Upper lobe of left lung (tissue), 4 donors: ENCODE results near the gene LMOD2.

ENCODE experiments used
- EP300 ChIP-seq, 4 donors: sonication (generic); formaldehyde crosslinking; IDR thresholded peaks; one replicate each; pipeline ENCODE4 v1.5.1; 2017; ENCODE audit warnings: antibody characterized with exemption in 4 of 4, control low read depth in 2 of 4
- POLR2A ChIP-seq, 4 donors: fragments of 450-650 bp; IDR thresholded peaks; one replicate each; pipeline ENCODE4 v1.5.1; 2016 to 2017; ENCODE audit warnings: antibody characterized with exemption in 4 of 4, mild to moderate bottlenecking in 2 of 4
- POLR2AphosphoS5 ChIP-seq, 2 donors: sonication (generic); formaldehyde crosslinking; IDR thresholded peaks; one replicate each; pipeline ENCODE4 v1.5.1; 2017; ENCODE audit warnings: antibody characterized with exemption in 2 of 2
- TF ChIP-seq, protein P1 (sequence below), 6 experiments: fragments of 450-650 bp in 4 of 6; fragments of 200-600 bp in 2 of 6; sonication (generic) in 2 of 6; IDR thresholded peaks; one replicate each; pipeline ENCODE4 v1.5.1; 2016 to 2019; ENCODE audit warnings: antibody characterized with exemption in 6 of 6

DNA sequence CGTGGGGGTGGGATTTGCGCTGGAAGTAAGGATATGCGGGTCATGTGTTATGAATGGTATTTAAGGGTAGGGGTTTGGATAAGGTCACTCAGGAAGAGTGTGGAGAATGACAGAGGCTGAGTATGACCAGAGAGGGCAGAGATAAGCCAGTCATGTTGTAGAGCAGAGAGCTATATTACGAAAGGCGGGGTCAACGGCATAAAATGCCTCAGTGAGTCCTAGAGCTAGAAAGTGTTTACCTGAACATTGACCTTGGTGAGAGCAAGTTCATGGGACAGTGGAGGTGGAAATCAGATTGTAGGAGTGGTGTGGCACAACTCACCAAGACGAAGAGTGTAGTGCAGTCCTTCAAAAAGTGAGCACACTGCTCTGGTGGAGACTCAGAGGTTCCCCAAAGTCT lies 13.8 kb downstream of the LMOD2 start:
- TF ChIP-seq EP300 (IDR thresholded peaks at IDR 0.05) (no peak), POLR2AphosphoS5 (IDR thresholded peaks at IDR 0.05) (no peak), POLR2A (IDR thresholded peaks at IDR 0.05) (no peak)
- TF ChIP-seq, protein P1, sequence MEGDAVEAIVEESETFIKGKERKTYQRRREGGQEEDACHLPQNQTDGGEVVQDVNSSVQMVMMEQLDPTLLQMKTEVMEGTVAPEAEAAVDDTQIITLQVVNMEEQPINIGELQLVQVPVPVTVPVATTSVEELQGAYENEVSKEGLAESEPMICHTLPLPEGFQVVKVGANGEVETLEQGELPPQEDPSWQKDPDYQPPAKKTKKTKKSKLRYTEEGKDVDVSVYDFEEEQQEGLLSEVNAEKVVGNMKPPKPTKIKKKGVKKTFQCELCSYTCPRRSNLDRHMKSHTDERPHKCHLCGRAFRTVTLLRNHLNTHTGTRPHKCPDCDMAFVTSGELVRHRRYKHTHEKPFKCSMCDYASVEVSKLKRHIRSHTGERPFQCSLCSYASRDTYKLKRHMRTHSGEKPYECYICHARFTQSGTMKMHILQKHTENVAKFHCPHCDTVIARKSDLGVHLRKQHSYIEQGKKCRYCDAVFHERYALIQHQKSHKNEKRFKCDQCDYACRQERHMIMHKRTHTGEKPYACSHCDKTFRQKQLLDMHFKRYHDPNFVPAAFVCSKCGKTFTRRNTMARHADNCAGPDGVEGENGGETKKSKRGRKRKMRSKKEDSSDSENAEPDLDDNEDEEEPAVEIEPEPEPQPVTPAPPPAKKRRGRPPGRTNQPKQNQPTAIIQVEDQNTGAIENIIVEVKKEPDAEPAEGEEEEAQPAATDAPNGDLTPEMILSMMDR (IDR thresholded peaks at IDR 0.05) = no peak
